HG03354 (cell line): ENCODE measurements around the gene RXFP3.

Source experiments
- ATAC-seq: cut with Tn5 transposase; IDR thresholded peaks from one replicate; pipeline ENCODE4 v1.9.1; 2021; ENCODE audit warnings: mild to moderate bottlenecking; ENCODE audit not compliant: unreplicated experiment, poor library complexity, severe bottlenecking

Gene RXFP3

GRCh38 chr5:33975852-33976251, 39.7 kb downstream of the RXFP3 start:
- no peak for ATAC-seq

- no peak for ATAC-seq
These were observed 40.1 kb downstream of the RXFP3 start for GRCh38 chr5:33976307-33976706.

GRCh38 chr5:33978306-33978705, 42.1 kb downstream of the RXFP3 start:
- ATAC-seq = no peak

GRCh38 chr5:33980030-33980429, 43.8 kb downstream of the RXFP3 start:
- ATAC-seq = no peak

DNA sequence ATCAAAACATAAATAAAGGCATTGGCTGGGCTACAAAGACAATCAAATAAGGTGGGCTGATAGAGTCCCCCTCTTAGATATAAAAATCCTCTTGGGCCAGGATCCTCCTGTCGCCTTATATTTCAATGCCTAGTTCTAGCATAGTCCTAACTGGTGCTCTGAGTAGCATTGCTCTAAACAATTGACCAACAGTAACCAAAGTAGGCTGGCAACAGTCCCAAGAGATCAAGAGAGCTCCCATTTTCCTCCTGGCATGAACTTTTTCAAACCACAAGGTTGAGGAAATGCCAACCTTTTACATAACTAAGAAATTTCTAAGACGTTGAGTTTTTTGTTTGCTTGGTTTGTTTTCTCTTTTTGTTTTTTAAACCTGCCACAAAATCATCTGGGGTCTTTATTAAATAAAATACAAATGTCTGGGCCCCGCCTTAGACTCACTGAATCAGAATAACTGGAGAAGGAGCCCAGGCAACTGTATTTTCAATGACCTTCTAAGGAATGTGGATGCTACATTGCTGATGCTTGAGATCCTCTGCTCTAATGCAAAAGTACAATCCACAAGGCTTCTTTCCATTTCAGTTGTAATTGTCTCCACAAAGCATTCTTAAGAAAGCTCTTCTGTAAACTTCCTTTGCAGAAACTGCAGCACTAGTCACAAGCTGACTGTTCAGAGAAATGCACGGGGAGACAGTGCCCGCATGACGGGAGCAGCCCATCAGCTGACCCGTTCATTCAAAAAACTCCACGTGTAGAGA, 45.4 kb downstream of the RXFP3 start:
- ATAC-seq = no peak

DNA sequence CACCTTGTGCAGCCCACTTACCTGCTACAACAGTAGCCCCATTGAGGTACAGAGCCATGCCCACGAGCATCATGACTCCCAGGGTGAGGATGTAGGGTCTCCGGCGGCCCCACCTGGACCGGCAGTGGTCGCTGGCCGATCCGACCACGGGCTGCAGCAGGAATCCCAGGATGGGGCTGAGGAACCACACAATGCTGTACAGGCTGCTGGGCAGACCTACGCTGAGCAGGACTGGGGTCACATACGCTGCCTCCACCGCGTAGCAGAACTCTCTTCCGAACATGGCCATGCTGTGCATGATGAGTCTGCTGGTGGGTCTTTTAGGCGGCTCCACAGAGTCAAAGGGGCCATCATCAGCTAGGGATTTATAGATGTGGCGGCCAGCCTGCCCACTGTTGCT, 48.0 kb downstream of the RXFP3 start:
- no peak for ATAC-seq

DNA sequence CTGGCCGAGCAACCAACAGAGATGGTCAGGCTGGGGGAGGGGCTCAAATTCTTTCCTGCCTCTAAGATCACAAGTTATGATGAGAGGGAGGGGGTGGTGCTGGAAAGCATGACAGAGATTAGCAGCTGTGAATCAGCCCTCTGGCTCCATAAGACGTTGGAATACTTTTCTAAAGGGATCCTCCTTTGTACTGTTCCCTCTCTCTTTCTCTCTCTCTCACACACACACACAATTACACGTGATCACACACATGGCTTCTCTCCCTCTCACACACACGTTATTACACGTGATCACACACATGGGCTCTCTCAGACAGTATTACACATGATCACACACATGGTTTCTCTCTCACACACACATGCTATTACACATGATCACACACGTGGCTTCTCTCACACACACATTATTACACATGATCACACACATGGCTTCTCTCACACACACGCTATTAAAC, 48.5 kb downstream of the RXFP3 start, which contains the start of gene SLC45A2:
TSS of gene SLC45A2 (minus strand) at position 23 of the 454 bp plus-strand sequence. CDS start 110 bp downstream, outside the sequence.
- ATAC-seq = no peak

DNA sequence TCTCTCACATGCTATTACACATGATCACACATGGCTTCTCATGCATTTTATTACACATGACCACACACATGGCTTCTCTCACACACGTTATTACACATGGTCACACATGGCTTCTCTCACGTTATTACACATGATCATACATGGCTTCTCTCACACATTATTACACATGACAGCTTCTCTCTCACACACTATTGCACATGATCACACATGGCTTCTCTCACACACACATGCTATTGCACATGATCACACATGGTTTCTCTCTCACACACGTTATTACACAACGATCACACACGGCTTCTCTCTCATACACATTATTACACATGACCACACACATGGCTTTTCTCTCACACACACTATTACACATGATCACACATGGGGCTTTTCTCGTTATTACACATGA, 49.3 kb downstream of the RXFP3 start:
- no peak for ATAC-seq
